Measurements from ENCODE around the gene PAGE2B. TPM values are rescaled to one million over a fixed set of nuclear protein-coding genes. Genes with fewer than 3 reads are reported as not detected.

PAGE2B gene
- total RNA-seq, 1 experiment from 2014 or later, result not detected

GRCh38 chrX:55033429-55033828, 41.4 kb upstream of the PAGE2B start:
- BruUV-seq (replicated peaks), result no TSS peak
- Histone ChIP-seq H3K9me3 (ENCODE audit: control insufficient read depth, insufficient read depth, low read depth, low read length) (no peaks in the 10 kb centered on the region), H3K36me3 (ENCODE audit: control insufficient read depth, insufficient read depth, low read length) (no peaks in the 10 kb centered on the region), H3K4me1 (ENCODE audit: control insufficient read depth, insufficient read depth, low read length) (no peaks in the 10 kb centered on the region), H3K27me3 (ENCODE audit: control insufficient read depth, insufficient read depth, low read length) (no peaks in the 10 kb centered on the region), H3K27ac (ENCODE audit: low read length) (no peak overlapping the region), H3K4me3 (ENCODE audit: low read depth in 2 of 2, low read length in 2 of 2) (no peak overlapping the region)
- POLR2A ChIA-PET, result no interaction called here
- intact Hi-C loops (cut with micrococcal nuclease; ENCODE audit: unreplicated experiment) (no loop called here), in situ Hi-C loops (cut with HindIII; ENCODE audit: low pct_unique_long_range_greater_than_20kb, low sequenced_read_pairs) (no loop called here)
- DNase-seq (ENCODE audit: low read depth, low spot score) (no peak), ATAC-seq (no peak)
- CTCF ChIA-PET, result no interaction called here
- TF ChIP-seq CTCF (IDR thresholded peaks at IDR 0.05), result no peak
- no peak for TF ChIP-seq SIN3A (IDR thresholded peaks at IDR 0.05; ENCODE audit: borderline replicate concordance, insufficient read depth, low read depth, low read length)
- TF ChIP-seq TCF7L2 (IDR thresholded peaks at IDR 0.05; ENCODE audit: low read depth, low read length), result no peak
- TF ChIP-seq REST (IDR thresholded peaks at IDR 0.05; ENCODE audit: insufficient read depth in 1 of 2, low read depth in 2 of 2, low read length in 1 of 2), result no peak
- TF ChIP-seq POLR2AphosphoS5 (IDR thresholded peaks at IDR 0.05; ENCODE audit: low read depth, low read length), result no peak

GRCh38 chrX:55039471-55039870, 35.4 kb upstream of the PAGE2B start:
- Histone ChIP-seq H3K27me3 (ENCODE audit: control insufficient read depth, insufficient read depth, low read length) (no peaks in the 10 kb centered on the region), H3K27ac (ENCODE audit: low read length) (no peak overlapping the region), H3K4me3 (ENCODE audit: low read depth in 2 of 2, low read length in 2 of 2) (no peak overlapping the region), H3K4me1 (ENCODE audit: control insufficient read depth, insufficient read depth, low read length) (no peaks in the 10 kb centered on the region), H3K36me3 (ENCODE audit: control insufficient read depth, insufficient read depth, low read length) (no peaks in the 10 kb centered on the region), H3K9me3 (ENCODE audit: control insufficient read depth, insufficient read depth, low read depth, low read length) (no peaks in the 10 kb centered on the region)
- no peak for TF ChIP-seq SIN3A (IDR thresholded peaks at IDR 0.05; ENCODE audit: borderline replicate concordance, insufficient read depth, low read depth, low read length)
- TF ChIP-seq TCF7L2 (IDR thresholded peaks at IDR 0.05; ENCODE audit: low read depth, low read length), result no peak
- no peak for TF ChIP-seq CTCF (IDR thresholded peaks at IDR 0.05)
- no peak for TF ChIP-seq REST (IDR thresholded peaks at IDR 0.05; ENCODE audit: insufficient read depth in 1 of 2, low read depth in 2 of 2, low read length in 1 of 2)
- TF ChIP-seq POLR2AphosphoS5 (IDR thresholded peaks at IDR 0.05; ENCODE audit: low read depth, low read length), result no peak
- ATAC-seq (no peak), DNase-seq (ENCODE audit: low read depth, low spot score) (no peak)
- intact Hi-C loops (cut with micrococcal nuclease; ENCODE audit: unreplicated experiment), result no loop called here
- POLR2A ChIA-PET, result no interaction called here
- in situ Hi-C loops (cut with HindIII; ENCODE audit: low pct_unique_long_range_greater_than_20kb, low sequenced_read_pairs), result no loop called here
- CTCF ChIA-PET, result no interaction called here
- no TSS peak for BruUV-seq (replicated peaks)

All from Panc1 (cell line).